WERI-Rb-1 (cell line): ENCODE results near the gene AMBP.
"Not testable (repeated sequence)": the region's sequence is repeated elsewhere in the genome, so short reads cannot be mapped to it uniquely, and the experiment has no call there.

Experiments
- DNase-seq: peaks from one replicate; pipeline ENCODE4 v3.0.0-alpha.2; 2020
- H3K27ac ChIP-seq: fragments of 250-450 bp; sonication (Bioruptor Pico); 2 replicates; pipeline ENCODE4 v1.5.1; 2020; ENCODE audit warnings: mild to moderate bottlenecking, moderate library complexity
- H3K27me3 ChIP-seq: fragments of 250-450 bp; sonication (Bioruptor Pico); 2 replicates; pipeline ENCODE4 v1.5.1; 2021; ENCODE audit warnings: mild to moderate bottlenecking, low read depth, moderate library complexity; ENCODE audit not compliant: insufficient read depth, severe bottlenecking
- H3K36me3 ChIP-seq: fragments of 250-450 bp; sonication (Bioruptor Pico); 2 replicates; pipeline ENCODE4 v1.5.1; 2020; ENCODE audit warnings: mild to moderate bottlenecking, moderate library complexity
- H3K4me3 ChIP-seq: 2 replicates; pipeline ENCODE4 v1.5.1; 2011; ENCODE audit warnings: low read depth, mild to moderate bottlenecking, control low read depth, low read length
- H3K9me3 ChIP-seq: fragments of 250-450 bp; sonication (Bioruptor Pico); 2 replicates; pipeline ENCODE4 v1.5.1; 2021; ENCODE audit warnings: mild to moderate bottlenecking, moderate library complexity; ENCODE audit not compliant: severe bottlenecking
- TF ChIP-seq, protein P1 (sequence below): IDR thresholded peaks from 2 replicates; pipeline ENCODE4 v1.5.1; 2011; ENCODE audit warnings: low read depth, mild to moderate bottlenecking, control low read depth, inconsistent platforms, low read length

Gene AMBP

DNA sequence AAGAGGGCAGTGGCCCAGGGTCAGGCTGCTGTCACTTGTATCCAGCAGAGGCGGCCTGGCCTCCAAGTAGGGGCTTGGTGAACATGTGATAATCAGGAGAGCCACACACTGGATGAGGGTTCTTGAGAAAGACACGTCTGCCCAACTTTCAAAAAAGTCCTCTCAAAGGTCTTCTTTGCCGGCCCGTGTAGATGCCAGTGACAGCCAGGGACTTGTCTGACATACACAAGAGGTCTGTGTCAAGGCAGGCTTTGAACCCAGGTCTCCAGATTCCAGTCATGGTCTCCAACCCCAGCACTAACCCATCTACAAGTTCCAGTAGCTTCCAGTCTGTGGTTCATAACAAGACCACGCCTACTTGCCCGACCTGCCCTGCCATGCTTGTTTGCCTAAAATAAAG, 7.9 kb upstream of the AMBP start:
- H3K27ac ChIP-seq: no peak overlapping the region
- H3K9me3 ChIP-seq: no peaks in the 10 kb centered on the region
- no peaks in the 10 kb centered on the region for H3K27me3 ChIP-seq
- TF ChIP-seq, protein P1, sequence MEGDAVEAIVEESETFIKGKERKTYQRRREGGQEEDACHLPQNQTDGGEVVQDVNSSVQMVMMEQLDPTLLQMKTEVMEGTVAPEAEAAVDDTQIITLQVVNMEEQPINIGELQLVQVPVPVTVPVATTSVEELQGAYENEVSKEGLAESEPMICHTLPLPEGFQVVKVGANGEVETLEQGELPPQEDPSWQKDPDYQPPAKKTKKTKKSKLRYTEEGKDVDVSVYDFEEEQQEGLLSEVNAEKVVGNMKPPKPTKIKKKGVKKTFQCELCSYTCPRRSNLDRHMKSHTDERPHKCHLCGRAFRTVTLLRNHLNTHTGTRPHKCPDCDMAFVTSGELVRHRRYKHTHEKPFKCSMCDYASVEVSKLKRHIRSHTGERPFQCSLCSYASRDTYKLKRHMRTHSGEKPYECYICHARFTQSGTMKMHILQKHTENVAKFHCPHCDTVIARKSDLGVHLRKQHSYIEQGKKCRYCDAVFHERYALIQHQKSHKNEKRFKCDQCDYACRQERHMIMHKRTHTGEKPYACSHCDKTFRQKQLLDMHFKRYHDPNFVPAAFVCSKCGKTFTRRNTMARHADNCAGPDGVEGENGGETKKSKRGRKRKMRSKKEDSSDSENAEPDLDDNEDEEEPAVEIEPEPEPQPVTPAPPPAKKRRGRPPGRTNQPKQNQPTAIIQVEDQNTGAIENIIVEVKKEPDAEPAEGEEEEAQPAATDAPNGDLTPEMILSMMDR: no peak
- H3K36me3 ChIP-seq: peaks cover 13% of the 10 kb centered on the region
- no peak overlapping the region for H3K4me3 ChIP-seq
- no peak for DNase-seq

DNA sequence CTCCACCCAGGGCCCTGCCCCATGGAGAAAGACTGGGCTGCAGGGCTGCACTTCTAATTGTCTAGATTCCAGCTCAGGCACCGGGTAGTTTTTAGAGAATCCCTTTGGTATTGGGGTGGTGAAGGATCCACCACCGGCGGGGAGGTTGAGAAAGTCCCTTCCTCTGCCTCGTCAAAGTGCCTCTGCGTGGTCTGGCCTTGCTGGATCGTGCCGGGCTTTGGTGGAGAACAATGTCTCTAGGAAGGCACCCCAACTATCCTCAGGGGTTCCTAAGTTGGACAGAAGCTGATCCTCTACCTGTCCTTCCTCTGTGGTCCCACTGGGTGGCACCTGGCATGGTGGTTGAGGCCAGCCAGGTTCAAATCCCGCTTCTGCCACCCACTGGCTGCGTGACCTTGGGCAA, 7.3 kb upstream of the AMBP start:
- Histone ChIP-seq H3K27ac (no peak overlapping the region), H3K27me3 (no peaks in the 10 kb centered on the region), H3K36me3 (peaks cover 7% of the 10 kb centered on the region), H3K9me3 (no peaks in the 10 kb centered on the region), H3K4me3 (no peak overlapping the region)
- DNase-seq: no peak
- TF ChIP-seq, protein P1: 0 out of 2 replicates have a peak, but pooled peaks have one; percentile 21

DNA sequence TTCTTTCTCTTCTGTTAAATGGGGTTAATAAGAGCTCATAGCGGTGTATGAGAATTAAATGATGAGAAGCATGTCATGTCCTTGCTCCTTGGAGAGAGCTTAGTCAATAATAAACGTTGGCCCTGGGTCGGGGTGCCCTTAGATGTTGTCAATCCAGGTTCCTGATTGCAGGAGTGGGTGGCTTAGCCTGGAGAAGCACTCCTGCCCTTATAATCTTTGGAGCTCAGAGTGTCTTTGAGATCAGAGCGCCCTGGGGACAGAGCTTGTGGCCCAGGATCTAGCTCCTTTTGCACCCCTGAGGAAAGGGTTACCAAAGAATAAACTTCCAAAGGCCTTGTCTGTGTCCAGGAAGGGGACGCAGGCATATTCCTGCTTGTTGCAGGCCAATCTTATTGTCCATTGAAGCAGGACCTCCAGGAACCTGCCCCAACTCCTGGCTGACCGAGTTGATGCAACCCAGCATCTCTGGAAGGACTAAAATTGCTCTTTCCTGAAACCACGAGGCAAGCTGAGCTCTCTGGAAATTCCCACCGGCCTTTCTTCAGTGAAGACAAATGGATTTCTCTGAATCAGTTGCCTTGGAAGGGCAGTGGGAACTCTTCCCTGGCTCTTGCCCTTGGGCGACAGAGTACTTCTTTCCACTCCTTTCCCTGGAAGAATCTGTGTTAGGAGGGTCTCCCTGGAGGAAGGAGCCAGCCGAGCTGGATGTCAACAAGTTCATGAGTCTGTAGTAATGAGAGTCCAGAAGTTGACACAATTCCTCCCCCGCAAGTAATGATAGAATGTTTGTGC, 6.4 kb upstream of the AMBP start:
- no peak for DNase-seq
- H3K4me3 ChIP-seq: no peak overlapping the region
- no peaks in the 10 kb centered on the region for H3K27me3 ChIP-seq
- TF ChIP-seq, protein P1: no peak
- no peaks in the 10 kb centered on the region for H3K9me3 ChIP-seq
- no peaks in the 10 kb centered on the region; the same call in 1 of the 2 replicates for H3K36me3 ChIP-seq
- peak overlapping the region; percentile 16 for H3K27ac ChIP-seq

DNA sequence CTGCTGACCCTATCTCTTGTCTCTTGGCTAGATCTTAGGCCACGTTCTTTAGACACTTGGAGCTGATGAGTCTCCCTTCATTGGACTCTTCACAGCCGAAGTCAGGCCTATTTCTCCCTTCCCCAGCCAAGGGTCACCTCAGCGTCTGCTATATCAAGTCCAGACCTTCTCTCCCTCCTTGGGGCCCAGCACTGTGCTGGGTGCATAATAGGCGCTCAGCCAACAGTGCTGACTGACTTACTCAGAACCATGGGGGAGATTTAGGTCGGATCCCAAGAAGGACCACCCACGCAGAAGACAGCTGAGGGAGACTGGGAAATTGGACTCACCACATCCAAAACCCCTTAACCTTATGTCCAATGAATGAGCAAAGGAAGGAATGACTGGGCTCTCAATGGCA, 5.6 kb upstream of the AMBP start:
- Histone ChIP-seq H3K9me3 (no peaks in the 10 kb centered on the region), H3K27ac (peak overlapping the region; percentile 91), H3K36me3 (no peaks in the 10 kb centered on the region; the same call in 1 of the 2 replicates), H3K27me3 (no peaks in the 10 kb centered on the region), H3K4me3 (no peak overlapping the region)
- TF ChIP-seq, protein P1: no peak
- no peak for DNase-seq

DNA sequence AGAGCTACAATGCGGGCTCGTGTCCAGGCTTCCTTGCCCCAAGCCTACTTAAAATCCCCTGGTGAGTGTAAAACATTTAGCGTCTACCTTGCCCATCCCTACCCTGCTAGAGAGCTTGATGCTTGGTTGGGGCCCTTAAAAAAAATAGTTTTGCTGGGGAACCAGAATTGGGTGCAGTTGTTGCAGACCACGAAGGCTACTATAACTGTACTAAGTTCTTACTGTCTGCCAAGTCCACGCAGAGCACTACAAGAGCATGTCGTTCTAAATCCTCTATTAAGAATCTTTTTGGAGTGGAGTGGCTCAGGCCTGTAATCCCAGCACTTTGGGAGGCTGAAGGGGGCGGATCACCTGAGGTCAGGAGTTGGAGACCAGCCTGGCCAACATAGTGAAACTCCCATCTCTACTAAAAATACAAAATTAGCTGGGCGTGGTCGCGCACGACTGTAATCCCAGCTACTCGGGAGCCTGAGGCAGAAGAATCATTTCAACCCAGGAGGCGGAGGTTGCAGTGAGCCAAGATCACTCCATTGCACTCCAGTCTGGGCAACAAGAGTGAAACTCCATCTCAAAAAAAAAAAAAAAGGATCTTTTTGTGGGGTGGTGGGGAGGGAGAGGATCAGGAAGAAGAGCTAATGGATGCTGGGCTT, 4.8 kb upstream of the AMBP start:
- not testable (repeated sequence) for H3K27me3 ChIP-seq, H3K36me3 ChIP-seq, H3K9me3 ChIP-seq
- Histone ChIP-seq H3K27ac (peak overlapping the region; percentile 91), H3K4me3 (peak overlapping the region; percentile 12; the same call in 1 of the 2 replicates)
- DNase-seq: peak; percentile 80

DNA sequence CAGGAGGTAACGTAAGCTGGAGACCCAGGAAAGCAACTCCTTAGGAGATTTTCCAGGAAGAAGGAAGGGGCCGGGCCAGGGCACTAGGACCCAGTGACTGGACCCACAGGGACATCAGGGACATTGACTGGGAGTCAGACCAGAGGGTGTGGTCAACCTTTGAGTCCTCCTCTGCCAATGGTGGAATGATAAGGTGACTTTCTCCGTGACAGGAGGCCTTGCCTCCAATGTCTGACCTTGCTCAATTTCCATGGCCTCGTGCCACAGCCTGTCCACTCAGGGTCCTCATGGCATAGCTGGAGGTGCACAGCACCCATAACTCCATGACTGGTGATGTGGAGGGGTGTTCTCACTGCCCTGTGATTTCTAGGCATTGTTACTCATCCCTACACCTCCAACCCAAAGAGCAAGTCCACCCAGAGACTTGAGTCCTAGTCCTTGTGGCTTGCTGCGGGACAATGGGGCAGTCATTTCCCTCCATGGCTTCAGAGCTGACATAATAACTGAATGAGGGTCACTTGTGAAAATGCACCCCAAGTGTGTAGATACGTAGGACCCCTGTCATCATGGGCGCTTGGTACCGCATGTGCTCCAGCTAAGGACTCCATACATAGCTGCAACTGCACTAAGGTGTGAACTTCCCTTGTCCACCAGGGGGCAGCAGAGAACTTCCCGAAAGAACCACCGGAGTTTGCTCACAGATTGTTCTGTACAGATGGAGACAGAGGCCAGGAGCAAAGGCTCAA, 4.1 kb upstream of the AMBP start:
- Histone ChIP-seq H3K27ac (peak overlapping the region; percentile 91), H3K27me3 (no peaks in the 10 kb centered on the region), H3K4me3 (peak overlapping the region; percentile 12; the same call in 1 of the 2 replicates), H3K36me3 (no peaks in the 10 kb centered on the region), H3K9me3 (no peaks in the 10 kb centered on the region)
- TF ChIP-seq, protein P1: peak; percentile 94
- DNase-seq: peak; percentile 98
